SK-N-SH treated with all-trans-retinoic acid at 6 μM for 48 hours (cell line): Measurements from ENCODE around the gene PNPLA8.

ENCODE experiments used
- ESRRG ChIP-seq: fragments of 250-450 bp; sonication (Bioruptor Pico); IDR thresholded peaks from 2 replicates; pipeline ENCODE4 v1.6.1; 2021; ENCODE audit warnings: mild to moderate bottlenecking
- GLIS3 ChIP-seq: fragments of 250-450 bp; sonication (Bioruptor Pico); IDR thresholded peaks from 2 replicates; pipeline ENCODE4 v1.5.0; 2020; ENCODE audit warnings: mild to moderate bottlenecking, moderate library complexity
- ISL1 ChIP-seq: fragments of 250-450 bp; sonication (Bioruptor Pico); IDR thresholded peaks from 2 replicates; pipeline ENCODE4 v2.1.2; 2022; ENCODE audit warnings: mild to moderate bottlenecking, moderate library complexity
- TCF4 ChIP-seq: fragments of 250-450 bp; sonication (Bioruptor Pico); IDR thresholded peaks from 2 replicates; pipeline ENCODE4 v1.8.0; 2021; ENCODE audit warnings: mild to moderate bottlenecking, moderate library complexity, borderline replicate concordance
- ZC3H10 ChIP-seq: fragments of 250-450 bp; sonication (Bioruptor Pico); IDR thresholded peaks from 2 replicates; pipeline ENCODE4 v1.5.1; 2021; ENCODE audit warnings: mild to moderate bottlenecking, moderate library complexity
- ZFP3 ChIP-seq: fragments of 250-450 bp; sonication (Bioruptor Pico); IDR thresholded peaks from 2 replicates; pipeline ENCODE4 v1.5.0; 2020; ENCODE audit warnings: mild to moderate bottlenecking, moderate library complexity
- ZFP30 ChIP-seq: fragments of 450-650 bp; formaldehyde crosslinking; IDR thresholded peaks from 2 replicates; pipeline ENCODE4 v1.5.0; 2022; ENCODE audit warnings: mild to moderate bottlenecking, moderate library complexity
- ZNF70 ChIP-seq: fragments of 450-650 bp; formaldehyde crosslinking; IDR thresholded peaks from 2 replicates; pipeline ENCODE4 v1.5.0; 2020; ENCODE audit warnings: mild to moderate bottlenecking, moderate library complexity
- TF ChIP-seq, protein P1 (sequence below): fragments of 250-450 bp; sonication (Bioruptor Pico); IDR thresholded peaks from 2 replicates; pipeline ENCODE4 v1.8.0; 2020; ENCODE audit warnings: mild to moderate bottlenecking, moderate library complexity, borderline replicate concordance

DNA sequence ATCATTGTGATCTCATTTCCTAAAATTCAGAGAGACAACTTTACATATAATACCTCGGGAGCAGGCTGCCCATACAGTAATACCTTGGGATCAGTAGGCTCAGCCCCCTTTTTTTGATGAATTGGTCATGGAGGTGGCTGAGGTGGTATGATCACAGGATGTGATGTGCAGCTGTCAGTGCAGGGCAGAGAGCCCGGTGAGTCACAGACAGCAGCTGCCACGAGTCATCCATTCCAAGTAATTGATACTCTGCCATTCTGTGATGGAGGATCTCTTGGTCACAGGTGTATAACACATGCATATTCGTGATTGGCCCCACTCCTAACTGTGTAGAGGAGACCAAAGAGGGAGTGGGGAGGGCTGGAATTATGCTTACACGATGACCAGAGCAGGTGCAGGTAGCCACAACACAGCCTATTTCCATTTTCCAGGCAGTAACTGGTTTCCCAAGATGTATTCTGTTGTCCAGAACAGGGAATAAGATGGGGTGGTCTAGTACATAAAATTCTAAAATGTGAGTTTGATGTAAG is 83.8 kb downstream of the PNPLA8 start:
- TF ChIP-seq ESRRG (CRISPR knock-in tag) (no peak), GLIS3 (CRISPR knock-in tag) (no peak), ZC3H10 (CRISPR knock-in tag) (no peak), TCF4 (CRISPR knock-in tag) (no peak), ZNF70 (no peak), ZFP30 (no peak), ZFP3 (CRISPR knock-in tag) (no peak), ISL1 (CRISPR knock-in tag) (no peak)
- TF ChIP-seq, protein P1, sequence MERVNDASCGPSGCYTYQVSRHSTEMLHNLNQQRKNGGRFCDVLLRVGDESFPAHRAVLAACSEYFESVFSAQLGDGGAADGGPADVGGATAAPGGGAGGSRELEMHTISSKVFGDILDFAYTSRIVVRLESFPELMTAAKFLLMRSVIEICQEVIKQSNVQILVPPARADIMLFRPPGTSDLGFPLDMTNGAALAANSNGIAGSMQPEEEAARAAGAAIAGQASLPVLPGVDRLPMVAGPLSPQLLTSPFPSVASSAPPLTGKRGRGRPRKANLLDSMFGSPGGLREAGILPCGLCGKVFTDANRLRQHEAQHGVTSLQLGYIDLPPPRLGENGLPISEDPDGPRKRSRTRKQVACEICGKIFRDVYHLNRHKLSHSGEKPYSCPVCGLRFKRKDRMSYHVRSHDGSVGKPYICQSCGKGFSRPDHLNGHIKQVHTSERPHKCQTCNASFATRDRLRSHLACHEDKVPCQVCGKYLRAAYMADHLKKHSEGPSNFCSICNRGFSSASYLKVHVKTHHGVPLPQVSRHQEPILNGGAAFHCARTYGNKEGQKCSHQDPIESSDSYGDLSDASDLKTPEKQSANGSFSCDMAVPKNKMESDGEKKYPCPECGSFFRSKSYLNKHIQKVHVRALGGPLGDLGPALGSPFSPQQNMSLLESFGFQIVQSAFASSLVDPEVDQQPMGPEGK, result no peak
